Measurements from ENCODE around the gene WARS2.

DNA sequence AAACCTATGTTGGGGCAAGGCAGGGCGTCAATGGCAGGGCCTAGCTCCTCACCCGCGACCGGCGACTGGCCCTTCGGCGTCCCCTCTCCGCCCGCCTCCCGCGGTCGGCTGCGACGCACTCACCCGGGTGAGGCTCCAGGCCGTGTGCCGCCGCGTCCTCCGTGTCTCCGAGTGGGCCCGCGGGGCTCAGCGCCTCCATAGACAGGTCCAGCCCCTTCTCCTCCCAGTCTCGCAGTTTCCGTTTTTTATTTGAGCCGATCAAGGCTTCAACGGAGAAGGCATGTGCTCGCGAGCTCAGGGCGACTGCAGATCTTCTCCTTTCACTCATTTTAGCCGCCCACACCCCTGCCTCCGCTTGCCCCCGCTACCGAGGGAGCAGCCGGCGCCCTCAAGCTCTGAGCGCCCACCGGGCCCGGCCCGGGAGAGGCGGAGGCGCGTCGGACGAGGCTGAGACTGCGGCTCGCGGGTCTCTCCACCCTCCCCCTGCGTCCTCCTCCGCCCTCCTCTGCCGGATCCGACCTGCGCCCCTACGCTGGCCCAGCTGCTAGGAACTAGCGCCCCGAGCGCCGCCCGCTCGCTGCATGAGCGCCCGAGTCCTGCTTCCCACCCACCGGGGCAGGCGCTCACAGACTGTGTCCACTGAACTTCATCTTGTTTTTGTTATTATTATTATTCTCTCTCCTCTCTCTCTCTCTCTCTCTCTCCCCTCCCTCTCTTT lies 152.8 kb downstream of the WARS2 start:
- TF ChIP-seq POLR2A (IDR thresholded peaks at IDR 0.05) (no peak), POLR2AphosphoS5 (IDR thresholded peaks at IDR 0.05) (no peak)
- TF ChIP-seq, protein P1, sequence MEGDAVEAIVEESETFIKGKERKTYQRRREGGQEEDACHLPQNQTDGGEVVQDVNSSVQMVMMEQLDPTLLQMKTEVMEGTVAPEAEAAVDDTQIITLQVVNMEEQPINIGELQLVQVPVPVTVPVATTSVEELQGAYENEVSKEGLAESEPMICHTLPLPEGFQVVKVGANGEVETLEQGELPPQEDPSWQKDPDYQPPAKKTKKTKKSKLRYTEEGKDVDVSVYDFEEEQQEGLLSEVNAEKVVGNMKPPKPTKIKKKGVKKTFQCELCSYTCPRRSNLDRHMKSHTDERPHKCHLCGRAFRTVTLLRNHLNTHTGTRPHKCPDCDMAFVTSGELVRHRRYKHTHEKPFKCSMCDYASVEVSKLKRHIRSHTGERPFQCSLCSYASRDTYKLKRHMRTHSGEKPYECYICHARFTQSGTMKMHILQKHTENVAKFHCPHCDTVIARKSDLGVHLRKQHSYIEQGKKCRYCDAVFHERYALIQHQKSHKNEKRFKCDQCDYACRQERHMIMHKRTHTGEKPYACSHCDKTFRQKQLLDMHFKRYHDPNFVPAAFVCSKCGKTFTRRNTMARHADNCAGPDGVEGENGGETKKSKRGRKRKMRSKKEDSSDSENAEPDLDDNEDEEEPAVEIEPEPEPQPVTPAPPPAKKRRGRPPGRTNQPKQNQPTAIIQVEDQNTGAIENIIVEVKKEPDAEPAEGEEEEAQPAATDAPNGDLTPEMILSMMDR (IDR thresholded peaks at IDR 0.05) = no peak

All from sigmoid colon (tissue), 4 donors.